IPS-NIHi7 (cell line): ENCODE measurements around the gene FYN.

ENCODE experiments used
- DNase-seq: peaks from one replicate; pipeline ENCODE4 v3.0.0; 2012; ENCODE audit warnings: mixed read lengths; ENCODE audit errors: extremely low spot score

FYN gene

DNA sequence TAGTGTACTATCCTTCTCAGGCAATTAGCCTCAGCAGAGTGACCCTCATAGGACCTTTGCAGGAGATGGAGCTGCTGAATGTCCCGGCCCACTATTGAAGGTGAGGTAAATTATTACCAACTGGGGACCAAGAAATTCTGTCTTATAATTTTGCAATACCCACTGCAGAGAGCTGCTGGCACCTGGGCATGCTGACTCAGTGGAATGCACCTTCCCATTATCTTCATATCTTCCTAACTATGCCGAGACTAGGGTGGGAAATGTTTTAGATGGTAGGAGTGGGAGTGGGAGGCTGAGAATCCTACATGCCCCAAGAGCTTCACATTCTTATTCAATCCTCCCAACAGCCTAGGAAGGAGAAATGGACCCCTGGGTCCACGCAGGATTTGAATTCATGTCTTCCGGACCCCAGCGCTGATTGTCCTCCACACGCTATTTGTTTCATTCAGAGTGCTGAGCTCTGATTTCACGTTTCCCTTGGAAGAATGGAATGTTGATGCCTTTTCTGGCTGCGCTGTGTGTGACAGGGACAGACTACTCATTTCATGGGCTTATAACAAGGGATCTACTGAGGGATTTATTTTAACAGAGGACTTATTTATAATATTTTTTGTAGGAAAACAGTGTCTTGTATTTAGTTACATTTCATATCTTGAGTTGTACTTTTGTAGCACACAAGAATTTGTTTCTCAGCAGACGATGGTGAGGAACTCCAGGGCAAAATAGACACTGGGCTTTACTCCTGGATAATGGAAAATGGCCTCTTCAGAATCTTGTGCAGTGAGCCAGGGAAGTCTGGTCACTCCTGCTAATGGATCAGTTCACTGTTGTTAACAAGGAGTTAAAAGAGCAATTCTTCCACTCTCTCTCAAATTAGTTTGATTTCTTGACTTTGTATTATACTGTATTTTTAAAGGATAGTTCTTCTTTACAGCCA, 66.4 kb downstream of the FYN start:
- DNase-seq = no peak

DNA sequence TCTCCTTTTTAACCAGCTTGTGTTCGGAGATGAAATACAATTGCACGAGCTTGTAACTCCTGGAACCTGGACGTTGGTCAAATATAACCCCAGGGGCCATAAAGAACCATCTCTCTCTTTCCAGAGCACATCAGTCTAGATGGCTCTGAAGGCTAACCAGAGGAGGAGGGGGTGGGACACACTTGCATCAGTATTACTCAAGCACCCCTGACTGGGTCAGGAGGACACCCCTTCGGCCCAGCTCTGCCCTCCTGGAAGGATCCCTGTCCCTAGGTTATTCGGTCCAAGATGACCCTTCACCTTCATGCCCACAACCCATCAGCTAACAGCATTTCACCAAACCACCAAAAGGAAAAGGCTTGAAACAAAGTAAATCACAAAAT, 67.1 kb downstream of the FYN start:
- DNase-seq = no peak

DNA sequence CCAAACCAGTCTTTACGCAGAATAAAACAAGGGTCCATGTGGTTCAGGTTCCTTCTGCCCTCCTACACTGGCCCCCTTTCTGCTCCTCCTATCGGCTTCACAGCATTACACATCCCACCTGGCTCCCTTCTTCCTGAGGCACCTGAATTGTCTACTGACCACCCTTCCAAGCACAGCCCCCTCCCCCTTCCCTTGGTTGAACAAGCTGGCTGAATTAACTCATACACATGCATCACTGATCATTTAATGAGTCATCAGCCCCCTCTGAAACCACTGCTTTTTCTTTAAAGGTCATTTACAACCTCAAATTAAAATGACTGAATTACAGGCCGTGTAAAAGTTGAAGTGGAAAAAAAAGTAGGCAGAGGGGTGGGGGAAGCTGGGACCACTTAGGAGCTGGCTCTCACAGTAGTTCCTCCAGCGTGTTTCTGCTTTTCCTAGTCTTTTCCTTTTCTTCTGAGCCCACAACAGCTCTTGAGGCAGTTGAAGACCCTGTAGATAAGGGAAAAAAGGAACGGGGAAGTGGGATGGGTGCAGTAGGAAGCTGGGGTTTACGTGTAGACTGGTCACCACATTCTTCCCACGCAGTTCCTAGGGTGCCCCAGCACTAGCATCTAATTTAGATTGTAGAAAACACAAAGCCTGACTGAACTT, 67.6 kb downstream of the FYN start:
- DNase-seq = no peak

DNA sequence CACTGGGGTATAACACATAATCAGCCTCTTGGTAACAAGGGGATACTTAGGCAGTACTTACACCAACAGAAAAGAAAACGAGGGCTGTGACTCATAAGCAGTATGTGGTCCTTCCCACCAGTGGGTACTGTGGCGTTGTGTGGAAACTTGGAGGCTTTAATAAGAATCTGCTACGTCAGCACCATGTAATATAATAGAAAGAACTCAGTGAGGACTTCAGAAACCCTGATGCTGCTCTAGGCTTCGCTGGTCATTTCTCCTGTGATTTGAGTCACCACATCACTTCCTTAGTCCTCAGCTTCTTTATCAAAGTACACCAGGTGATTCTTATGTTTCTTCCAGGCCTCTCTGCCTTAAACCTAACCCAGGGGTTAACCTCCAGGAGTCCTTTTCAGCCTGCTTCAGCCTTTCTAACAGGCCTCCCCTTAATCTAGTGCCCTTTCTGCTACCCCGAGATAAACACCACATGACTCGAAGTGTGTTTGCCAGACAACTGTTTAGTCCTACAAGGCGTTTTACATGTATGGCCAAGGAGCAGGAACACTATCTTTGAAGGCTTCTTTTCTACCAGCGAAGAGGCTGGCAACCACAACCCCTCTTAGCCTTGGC, 68.5 kb downstream of the FYN start:
- no peak for DNase-seq

DNA sequence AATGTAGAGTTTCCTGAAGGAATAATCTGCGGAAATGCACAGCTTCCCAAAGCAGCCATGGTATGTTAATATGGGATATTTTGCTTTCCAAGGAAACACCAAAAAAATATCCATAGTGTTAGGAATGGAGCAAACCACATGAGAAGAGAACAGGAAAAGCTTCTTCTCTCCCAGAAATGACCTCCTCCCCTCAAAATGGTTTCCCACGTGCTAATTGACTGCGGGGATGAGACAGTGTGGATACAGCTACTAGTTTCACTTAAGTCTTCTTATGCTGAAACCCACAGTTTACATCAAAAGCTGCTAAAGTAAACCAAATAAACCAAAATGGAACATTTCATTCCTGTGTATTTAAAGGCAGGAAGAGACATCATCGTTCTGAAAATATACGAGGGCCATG, 69.4 kb downstream of the FYN start:
- no peak for DNase-seq

DNA sequence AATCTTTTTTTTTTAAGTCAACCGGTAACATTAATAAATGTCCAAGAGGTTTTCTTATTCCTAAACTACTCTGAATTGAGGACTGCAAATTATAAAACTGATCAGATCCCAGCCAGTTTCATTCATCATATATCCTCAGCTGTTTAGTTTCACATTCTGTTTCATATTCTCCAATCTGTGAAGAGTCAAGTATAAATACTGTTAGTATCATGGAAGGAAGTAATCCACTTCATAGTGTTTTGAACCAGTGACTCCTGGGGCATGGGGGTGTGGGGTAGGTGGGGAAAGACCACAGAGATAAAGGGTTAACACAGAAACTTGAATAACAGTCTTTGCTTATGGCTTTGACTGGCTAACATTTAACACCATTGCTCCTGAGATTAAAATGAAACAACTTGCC, 69.9 kb downstream of the FYN start:
- DNase-seq = no peak

DNA sequence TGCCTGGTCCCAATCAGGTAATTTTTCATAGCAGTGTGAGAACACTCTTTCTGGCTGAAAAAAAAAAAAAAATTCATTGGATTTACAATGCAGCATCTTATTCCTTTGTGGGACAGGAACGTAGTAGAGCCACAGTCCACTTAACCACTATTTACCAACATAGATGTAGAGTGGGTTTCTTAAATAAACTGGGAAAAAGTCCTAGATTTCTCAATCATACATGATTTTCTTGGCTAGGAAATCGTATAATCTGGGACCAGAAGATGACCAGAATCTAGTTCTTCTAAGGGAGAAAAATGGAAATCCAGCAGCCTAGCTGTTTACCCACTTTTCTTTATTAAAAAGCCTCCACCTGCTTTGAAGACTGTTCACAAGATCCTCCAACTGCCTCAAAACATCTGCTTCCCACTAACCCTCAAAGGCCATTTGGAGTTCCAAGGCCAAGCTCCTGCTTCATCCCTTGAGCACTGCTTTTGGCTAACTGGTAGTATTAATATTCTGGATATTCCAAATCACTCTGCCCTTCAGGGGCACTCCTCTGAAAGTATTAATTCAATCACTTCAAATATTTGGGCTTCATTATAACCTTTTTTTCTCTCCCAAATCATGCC, 70.4 kb downstream of the FYN start:
- DNase-seq = no peak

DNA sequence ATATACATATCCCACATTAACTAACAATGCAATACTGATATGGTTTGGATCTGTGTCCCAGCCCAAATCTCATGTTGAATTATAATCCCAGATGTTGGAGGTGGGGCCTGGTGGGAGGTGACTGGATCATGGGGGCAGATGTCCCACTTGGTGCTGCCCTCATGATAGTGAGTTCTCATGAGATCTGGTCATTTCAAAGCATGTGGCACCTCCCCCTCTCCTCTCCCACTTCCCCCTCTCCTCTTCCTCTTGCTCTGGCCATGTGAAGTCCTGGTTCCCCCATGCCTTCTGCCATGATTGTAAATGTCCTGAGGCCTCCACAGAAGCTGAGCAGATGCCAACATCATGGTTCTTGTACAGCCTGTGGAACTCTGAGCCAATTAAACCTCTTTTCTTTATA, 71.2 kb downstream of the FYN start:
- no peak for DNase-seq

DNA sequence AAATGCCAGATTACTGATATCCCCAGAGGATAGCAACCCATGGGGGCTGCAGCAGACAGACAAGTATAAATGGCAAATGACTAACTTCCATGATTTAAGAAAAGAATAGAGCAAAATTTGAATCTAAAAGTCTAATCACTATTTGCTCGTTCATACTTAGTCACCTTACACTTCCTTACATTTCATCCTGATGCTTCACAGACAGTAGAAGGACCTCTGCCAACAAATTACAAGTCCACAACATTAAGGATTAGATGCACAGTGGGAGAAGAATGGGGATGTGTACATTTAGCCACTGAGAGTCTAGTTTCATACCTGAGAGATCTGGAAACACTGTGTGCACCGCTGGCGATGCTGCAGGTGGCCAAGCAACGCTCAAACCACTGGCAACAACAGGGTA, 72.4 kb downstream of the FYN start:
- DNase-seq = no peak

DNA sequence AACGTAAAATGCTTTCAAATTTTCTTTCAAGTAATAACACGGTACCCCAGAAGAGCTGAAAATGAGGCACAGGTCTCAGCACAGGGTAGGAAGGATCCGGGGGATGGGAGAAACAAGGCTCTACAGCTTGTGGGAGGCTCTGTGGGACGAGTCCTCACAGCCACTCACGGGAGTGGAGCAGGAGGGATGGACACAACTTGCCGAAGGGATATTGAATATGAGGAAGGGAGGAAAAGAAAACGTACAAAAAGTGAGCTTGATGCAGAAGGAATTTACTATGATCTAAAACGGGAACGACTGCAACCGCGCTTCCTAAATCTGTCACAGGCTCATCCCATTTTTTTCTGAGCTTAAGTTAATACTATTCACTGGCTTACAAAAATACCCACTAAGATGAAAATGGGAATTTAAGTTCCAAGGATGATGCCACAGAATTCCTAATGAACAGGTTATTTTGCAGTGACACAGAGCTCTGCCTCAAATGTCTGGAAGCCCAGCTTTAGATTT, 72.9 kb downstream of the FYN start:
- DNase-seq = no peak

DNA sequence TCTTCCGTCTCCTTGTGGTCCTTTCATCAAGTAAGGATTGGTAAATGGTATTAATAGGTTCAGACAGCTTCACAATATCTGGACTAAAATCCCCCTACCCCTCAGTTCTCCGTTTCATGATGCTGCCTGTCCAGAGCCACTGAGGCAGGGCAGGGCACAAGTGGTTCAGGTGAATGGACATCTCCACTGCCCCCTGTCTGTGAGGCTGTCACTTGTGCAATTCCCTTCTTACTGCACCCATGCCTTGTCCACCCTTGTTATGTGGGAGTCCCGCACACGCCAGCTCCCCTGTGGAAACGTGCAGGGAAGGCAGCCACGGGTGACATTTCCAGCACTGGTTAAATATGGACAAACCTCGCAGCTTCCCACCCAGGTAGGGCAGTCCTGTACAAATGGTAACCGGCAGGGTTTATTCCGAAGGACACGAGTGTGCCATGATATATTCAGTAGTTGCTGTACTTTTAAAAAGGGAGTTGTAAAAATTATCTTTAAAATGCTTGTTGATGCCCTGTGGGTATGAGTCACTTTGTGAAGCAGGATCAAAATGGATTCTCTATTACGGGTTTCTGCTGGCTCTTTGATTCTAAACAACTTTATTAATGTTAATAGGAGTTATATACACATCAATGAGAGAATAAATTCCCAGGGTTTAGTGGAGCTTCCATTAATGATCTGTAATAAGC, 73.5 kb downstream of the FYN start:
- DNase-seq = no peak

DNA sequence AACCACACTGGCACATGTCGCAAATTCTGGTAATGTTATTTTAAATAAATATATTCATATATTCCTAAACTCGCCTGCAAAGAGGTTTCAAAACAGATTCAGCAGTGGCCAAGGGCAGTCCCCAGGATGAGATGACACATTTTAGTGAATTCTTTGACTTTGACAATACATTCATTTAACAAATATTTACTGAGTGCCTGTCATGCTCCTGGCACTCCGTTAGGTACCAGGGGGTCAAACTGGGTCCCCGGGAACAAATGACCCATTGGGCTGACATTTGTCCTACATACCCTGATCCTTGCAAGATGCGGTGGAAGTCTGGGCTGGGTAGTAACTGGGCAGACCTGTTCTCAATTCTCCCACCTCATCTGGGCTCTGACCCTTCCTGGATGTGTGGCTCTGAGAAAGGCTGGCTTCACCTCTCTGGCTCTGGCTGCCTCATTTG, 74.9 kb downstream of the FYN start:
- no peak for DNase-seq

DNA sequence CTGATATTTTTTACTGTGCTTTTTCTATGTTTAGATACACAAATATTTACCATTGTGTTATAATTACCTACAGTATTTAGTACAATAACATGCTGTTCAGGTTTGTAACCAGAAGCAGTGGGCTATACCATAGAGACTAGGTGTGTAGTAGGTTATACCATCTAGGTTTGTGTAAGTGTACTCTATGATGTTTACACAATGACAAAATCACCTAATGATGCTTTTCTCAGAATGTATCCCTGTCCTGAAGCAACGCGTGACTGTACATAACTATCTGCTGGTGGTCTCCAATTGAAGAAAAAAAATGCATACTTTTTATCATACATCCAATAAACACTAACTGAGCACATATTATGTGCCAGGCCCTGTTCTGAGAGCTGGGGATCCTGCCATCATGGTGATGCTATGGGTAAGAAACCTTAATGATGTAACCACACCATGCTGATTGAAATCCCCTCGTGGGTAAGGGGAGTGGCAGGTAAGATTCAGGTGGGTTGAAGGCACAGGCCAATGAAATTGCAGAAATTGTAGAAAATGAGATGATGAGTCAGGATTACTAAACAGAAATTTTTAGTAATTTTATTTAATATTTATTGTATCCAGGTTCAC, 76.8 kb downstream of the FYN start:
- DNase-seq = no peak

DNA sequence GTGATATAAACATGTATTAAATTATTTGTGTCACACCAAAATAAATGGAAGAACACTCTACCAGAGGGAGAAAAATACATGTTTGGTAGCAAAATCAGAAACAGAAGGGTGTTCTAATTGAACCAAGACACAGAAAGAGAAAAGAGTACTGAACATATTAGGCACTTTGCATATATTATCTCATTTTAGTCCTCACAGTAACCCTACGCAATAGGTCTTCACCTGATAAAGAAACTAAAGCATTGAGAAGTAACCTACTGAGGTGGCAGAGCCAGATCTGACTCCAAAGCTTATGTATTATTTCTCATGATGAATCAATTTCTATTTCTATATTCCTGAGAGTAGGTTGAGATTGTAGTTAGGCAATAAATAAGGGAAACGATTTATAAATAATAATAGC, 77.7 kb downstream of the FYN start:
- DNase-seq = no peak

DNA sequence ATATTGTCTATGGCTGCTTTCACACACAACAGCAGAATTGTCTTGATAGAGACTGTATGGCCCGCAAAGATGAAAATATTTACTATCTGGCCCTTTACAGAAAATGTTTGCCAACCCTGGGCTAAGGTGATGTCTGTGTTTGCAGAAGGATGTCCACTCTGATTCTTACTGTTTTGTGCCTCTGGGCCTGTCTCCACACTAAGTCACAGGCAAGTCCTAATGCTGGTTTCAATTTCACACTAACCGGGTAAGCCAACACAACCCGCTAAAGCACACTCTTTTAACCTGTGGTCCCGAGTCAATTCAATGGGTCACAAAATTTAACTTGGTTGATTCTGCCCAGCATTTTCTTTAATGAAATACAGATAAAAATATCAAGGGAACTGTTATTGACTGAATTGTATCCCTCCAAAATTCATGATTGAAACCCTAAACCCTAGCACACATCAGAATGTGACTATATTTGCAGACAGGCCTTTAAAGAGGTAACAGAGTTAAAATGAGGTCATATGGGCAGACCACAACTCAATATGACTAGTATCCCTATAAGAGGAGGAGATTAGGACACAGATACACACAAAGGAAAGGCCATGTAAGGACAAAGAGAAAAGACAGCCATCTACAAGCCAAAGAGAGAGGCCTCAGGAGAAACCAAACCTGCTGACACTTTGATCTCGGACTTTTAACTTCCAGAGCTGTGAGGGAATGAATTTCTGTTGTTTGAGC, 78.4 kb downstream of the FYN start:
- no peak for DNase-seq

DNA sequence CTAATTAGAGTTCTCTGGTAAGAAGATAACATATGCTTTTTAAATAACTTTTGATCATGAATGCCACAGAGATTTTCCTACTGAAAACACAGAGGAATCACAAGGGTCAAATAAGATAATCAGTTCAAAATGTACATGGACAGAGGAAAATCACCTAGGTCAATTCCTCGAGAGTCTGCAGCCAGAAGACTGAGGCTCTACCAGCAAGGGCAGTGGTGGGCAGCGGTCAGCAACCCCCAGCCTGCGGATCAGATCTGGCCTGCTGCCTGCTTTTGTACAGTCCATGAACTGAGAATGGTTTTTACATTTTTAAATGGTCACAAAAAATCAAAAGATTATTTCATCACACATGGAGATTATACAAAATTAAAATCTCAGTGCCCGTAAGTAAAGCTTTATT, 79.0 kb downstream of the FYN start:
- DNase-seq = no peak

DNA sequence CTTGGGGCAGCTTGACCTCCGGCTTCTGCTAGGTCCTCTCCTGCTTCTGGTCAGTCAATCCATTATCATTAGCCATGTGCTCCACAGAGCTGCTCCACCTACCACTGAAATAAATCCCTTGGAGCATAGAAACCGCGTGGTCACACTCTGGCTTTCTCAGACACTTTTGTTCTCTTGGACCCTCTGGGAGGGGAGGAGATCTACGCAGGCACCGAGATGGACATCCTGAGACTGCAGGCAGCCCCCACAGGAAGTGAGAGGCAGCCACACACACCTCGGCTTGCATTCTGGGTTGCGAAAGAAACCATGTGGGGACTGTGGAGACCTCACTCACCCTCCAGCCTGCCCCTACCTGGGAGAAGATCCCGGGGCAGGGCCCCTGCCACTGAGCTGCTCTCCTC, 79.5 kb downstream of the FYN start:
- DNase-seq = no peak

DNA sequence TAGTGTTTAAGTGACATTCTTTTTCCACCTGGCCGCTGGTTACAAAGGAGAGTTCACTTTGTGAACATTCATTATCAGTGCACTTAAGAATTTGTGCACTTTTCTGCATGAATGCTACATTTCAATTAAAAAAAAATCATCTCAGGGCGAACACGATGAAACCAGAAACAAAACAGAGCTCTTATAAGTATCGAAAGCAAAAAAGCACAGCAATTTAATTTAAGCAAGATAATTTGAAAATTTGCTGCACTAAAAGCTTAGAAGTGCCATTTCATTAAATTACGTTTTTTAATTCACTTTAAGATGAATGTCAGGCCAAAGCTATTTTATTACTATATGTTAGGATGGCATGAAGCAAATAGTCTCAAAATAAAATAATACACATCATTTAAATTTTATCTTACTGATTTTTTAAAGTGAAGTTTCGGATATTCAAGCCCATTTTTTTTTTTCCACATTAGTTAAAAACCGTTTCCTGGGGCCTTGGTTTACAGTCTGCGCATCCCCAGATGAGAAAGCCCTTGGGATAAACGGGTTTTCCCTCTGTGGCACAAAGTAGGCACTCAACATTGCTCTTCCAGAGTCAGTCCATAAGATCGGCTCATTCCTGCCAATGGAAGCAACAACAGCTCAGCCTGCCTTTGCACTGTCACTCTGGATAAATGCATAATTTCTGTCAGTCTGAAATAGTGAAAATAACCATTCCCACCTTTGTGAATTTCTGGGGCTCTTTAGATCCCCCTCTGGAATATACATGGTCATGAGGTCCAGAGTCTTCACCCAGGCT, 80.1 kb downstream of the FYN start:
- DNase-seq = no peak

DNA sequence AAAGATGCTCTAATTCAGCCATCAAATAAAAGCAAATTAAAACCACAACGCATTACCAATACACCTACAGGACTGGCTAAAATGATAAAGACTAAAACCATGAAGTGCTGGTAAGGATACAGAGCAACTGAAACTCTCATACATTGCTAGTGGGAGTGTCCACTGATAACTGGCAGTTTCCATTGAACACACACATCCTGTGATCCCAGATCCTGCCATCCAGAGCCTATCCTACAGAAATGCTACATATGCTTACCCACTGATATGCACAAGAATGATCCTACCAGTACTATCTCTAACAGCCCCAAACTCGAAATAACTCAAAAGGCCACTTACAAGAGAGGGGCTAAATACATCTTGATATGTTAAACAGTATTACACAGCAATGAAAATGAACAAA, 81.0 kb downstream of the FYN start:
- no peak for DNase-seq

DNA sequence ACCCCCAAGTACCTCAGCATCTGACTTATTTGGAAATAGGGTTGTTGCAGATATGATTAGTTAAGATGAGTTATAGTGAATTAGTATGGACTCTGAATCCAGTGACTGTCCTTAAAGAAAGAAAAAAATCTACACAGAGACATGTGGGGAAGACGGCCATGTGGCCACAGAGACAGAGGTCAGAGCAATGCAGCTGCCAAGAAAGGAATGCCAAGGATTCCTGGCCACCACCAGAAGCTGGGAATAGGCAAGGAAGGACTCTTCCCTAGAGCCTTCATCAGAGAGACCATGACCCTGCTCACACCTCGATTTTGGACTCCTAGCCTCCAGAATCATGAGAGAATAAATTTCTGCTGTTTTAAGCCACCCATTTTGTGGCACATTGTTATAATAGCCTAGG, 81.8 kb downstream of the FYN start:
- DNase-seq = no peak
